SKM-1 treated with dmso at 0.1 percent for 144 hours (cell line): ENCODE measurements around the gene ABCC1.
A peak's percentile ranks its signal among the peaks of the same experiment; 100 is the strongest.
"Not testable (repeated sequence)": the region's sequence is repeated elsewhere in the genome, so short reads cannot be mapped to it uniquely, and the experiment has no call there.

Experiments used
- DNase-seq: peaks from one replicate; lab custom pipeline; 2025; ENCODE audit not compliant: unreplicated experiment; lab: John Stamatoyannopoulos, UW

The ABCC1 gene

GRCh38 chr16:15942931-15943690 lies 6.3 kb upstream of the ABCC1 start:
- DNase-seq: peak; percentile 78

GRCh38 chr16:15946257-15947044 lies 3.0 kb upstream of the ABCC1 start:
- DNase-seq: no peak

GRCh38 chr16:15947983-15948509 lies 1.4 kb upstream of the ABCC1 start:
- DNase-seq: no peak

GRCh38 chr16:15948532-15949209 lies 745 bp upstream of the ABCC1 start:
- no peak for DNase-seq

GRCh38 chr16:15950161-15950854 lies 892 bp downstream of the ABCC1 start:
- no peak for DNase-seq

- no peak for DNase-seq
Observed at GRCh38 chr16:15950869-15951268, 1.5 kb downstream of the ABCC1 start.

GRCh38 chr16:15951852-15952251 lies 2.4 kb downstream of the ABCC1 start:
- DNase-seq: no peak

GRCh38 chr16:15952265-15952711 lies 2.9 kb downstream of the ABCC1 start:
- DNase-seq: no peak

GRCh38 chr16:15953477-15953876 lies 4.1 kb downstream of the ABCC1 start:
- DNase-seq: no peak

- DNase-seq: no peak
Observed at GRCh38 chr16:15953929-15954813, 4.8 kb downstream of the ABCC1 start.

- no peak for DNase-seq
Observed at GRCh38 chr16:15954814-15955151, 5.4 kb downstream of the ABCC1 start.

- no peak for DNase-seq
Observed at GRCh38 chr16:15955425-15955824, 6.0 kb downstream of the ABCC1 start.

GRCh38 chr16:15956106-15956505 lies 6.7 kb downstream of the ABCC1 start:
- not testable (repeated sequence) for DNase-seq

GRCh38 chr16:15958703-15959348 lies 9.4 kb downstream of the ABCC1 start:
- DNase-seq: no peak

- DNase-seq: no peak
Observed at GRCh38 chr16:15960124-15960971, 10.9 kb downstream of the ABCC1 start.

- DNase-seq: no peak
Observed at GRCh38 chr16:15961060-15961511, 11.7 kb downstream of the ABCC1 start.

GRCh38 chr16:15961571-15962090 lies 12.2 kb downstream of the ABCC1 start:
- no peak for DNase-seq

GRCh38 chr16:15963307-15963910 lies 14.0 kb downstream of the ABCC1 start:
- DNase-seq: no peak
